B cell (primary cell): Measurements from ENCODE around the gene CDH13. TPM values are rescaled to one million over a fixed set of nuclear protein-coding genes. Genes with fewer than 3 reads are reported as not detected.

Experiments used
- ATAC-seq: fragments of 200-7000 bp; cut with Tn5 transposase; one replicate; pipeline ENCODE4 v1.10.0; 2021; ENCODE audit warnings: low read depth, mild to moderate bottlenecking, moderate number of reproducible peaks, moderate library complexity
- CTCF ChIA-PET: fragments of 350-600 bp; sonication (Branson Sonifier 250); formaldehyde crosslinking; loops from one replicate; lab custom pipeline; 2021; ENCODE audit warnings: antibody characterized with exemption, inconsistent platforms; lab: Charles Lee
- POLR2A ChIA-PET: fragments of 350-600 bp; sonication (Branson Sonifier 250); formaldehyde crosslinking; loops from one replicate; lab custom pipeline; 2021; ENCODE audit warnings: antibody characterized with exemption; lab: Charles Lee
- DNase-seq: peaks from one replicate; pipeline ENCODE4 v3.0.0; 2013
- H2AFZ ChIP-seq: 2 replicates; pipeline ENCODE4 v1.6.1; 2012; ENCODE audit warnings: mild to moderate bottlenecking, low read depth, low read length; ENCODE audit not compliant: insufficient read depth, poor library complexity, severe bottlenecking
- H3K27ac ChIP-seq, 2 donors: 1 replicate in 1 of 2; 2 replicates in 1 of 2; pipeline ENCODE4 v1.5.1; 2012 to 2013; ENCODE audit warnings: low read length in 2 of 2, mild to moderate bottlenecking in 2 of 2, moderate library complexity in 1 of 2
- H3K27me3 ChIP-seq, 4 experiments: fragments of 200-600 bp in 1 of 4; sonication (generic) in 1 of 4; replicated peaks in 1 of 4; 1 replicate in 2 of 4; 2 replicates in 2 of 4; pipeline versions ENCODE4 v1.6.1 to v1.7.0; 2013 to 2016; ENCODE audit warnings: low read length in 3 of 4, mild to moderate bottlenecking in 2 of 4, mixed read lengths in 1 of 4, moderate library complexity in 1 of 4; ENCODE audit not compliant: insufficient read depth in 4 of 4, control insufficient read depth in 3 of 4; ENCODE audit errors: control extremely low read depth in 1 of 4
- H3K36me3 ChIP-seq, 2 experiments: replicated peaks in 1 of 2; 1 replicate in 1 of 2; 2 replicates in 1 of 2; pipeline versions ENCODE4 v1.6.1 to v1.7.1; 2013; ENCODE audit warnings: low read length in 1 of 2; ENCODE audit not compliant: insufficient read depth in 2 of 2, control insufficient read depth in 1 of 2; ENCODE audit errors: control extremely low read depth in 1 of 2, extremely low read depth in 1 of 2
- H3K4me1 ChIP-seq, 2 donors: fragments of 200-600 bp in 1 of 2; sonication (generic) in 1 of 2; 1 replicate in 1 of 2; 2 replicates in 1 of 2; pipeline versions ENCODE4 v1.5.1 to v1.6.1; 2013 to 2017; ENCODE audit warnings: low read length in 2 of 2; ENCODE audit not compliant: control insufficient read depth in 2 of 2, insufficient read depth in 2 of 2
- H3K4me2 ChIP-seq: replicated peaks from 2 replicates; pipeline ENCODE3; 2012; ENCODE audit warnings: mild to moderate bottlenecking, low read depth, low read length; ENCODE audit not compliant: poor library complexity, severe bottlenecking
- H3K4me3 ChIP-seq, 5 experiments: fragments of 200-600 bp in 1 of 5; sonication (generic) in 1 of 5; 1 replicate in 3 of 5; 2 replicates in 2 of 5; pipeline versions ENCODE4 v1.5.1 to v1.7.0; 2011 to 2016; ENCODE audit warnings: low read length in 4 of 5, mild to moderate bottlenecking in 4 of 5, low read depth in 2 of 5, control low read depth in 1 of 5, moderate library complexity in 1 of 5; ENCODE audit not compliant: insufficient read depth in 1 of 5; ENCODE audit errors: control extremely low read depth in 1 of 5, extremely low read depth in 1 of 5
- H3K79me2 ChIP-seq: fragments of 200-600 bp; sonication (generic); one replicate; pipeline ENCODE4 v1.6.0; 2016; ENCODE audit warnings: low read length; ENCODE audit not compliant: control insufficient read depth, insufficient read depth
- H3K9ac ChIP-seq: fragments of 200-600 bp; sonication (generic); 2 replicates; pipeline ENCODE4 v1.6.1; 2017; ENCODE audit warnings: mild to moderate bottlenecking, low read length, moderate library complexity
- H3K9me3 ChIP-seq, 3 donors: one replicate each; pipeline versions ENCODE4 v1.6.1 to v1.7.1; 2013; ENCODE audit warnings: low read length in 2 of 3; ENCODE audit not compliant: control insufficient read depth in 2 of 3, insufficient read depth in 1 of 3; ENCODE audit errors: control extremely low read depth in 1 of 3
- H4K20me1 ChIP-seq: 2 replicates; pipeline ENCODE4 v1.6.0; 2012; ENCODE audit warnings: mild to moderate bottlenecking, low read length; ENCODE audit not compliant: insufficient read depth, control insufficient read depth, poor library complexity, severe bottlenecking
- H3K27ac Mint-ChIP-seq: one replicate; pipeline ENCODE4 v1.8.0; 2021; ENCODE audit warnings: mixed read lengths
- H3K27me3 Mint-ChIP-seq: one replicate; pipeline ENCODE4 v1.8.0; 2021; ENCODE audit warnings: mixed read lengths
- H3K4me1 Mint-ChIP-seq: one replicate; pipeline ENCODE4 v1.8.0; 2021; ENCODE audit warnings: mixed read lengths
- H3K4me3 Mint-ChIP-seq: one replicate; pipeline ENCODE4 v1.8.0; 2021; ENCODE audit warnings: mixed read lengths
- H3K9me3 Mint-ChIP-seq: one replicate; pipeline ENCODE4 v1.8.0; 2022; ENCODE audit warnings: mixed read lengths; ENCODE audit not compliant: insufficient read depth
- CTCF ChIP-seq: fragments of 200-600 bp; IDR thresholded peaks from one replicate; pipeline ENCODE4 v1.8.0; 2022; ENCODE audit warnings: antibody characterized with exemption, mild to moderate bottlenecking
- EZH2 ChIP-seq: IDR thresholded peaks from 2 replicates; pipeline ENCODE4 v1.6.1; 2012; ENCODE audit warnings: borderline replicate concordance, low read depth, mild to moderate bottlenecking, moderate library complexity, low read length; ENCODE audit not compliant: insufficient read depth, poor library complexity, severe bottlenecking
- WGBS: methylation state at CpG from one replicate; pipeline ENCODE4 v1.1.5; 2013; ENCODE audit warnings: missing lambda C conversion rate; ENCODE audit not compliant: insufficient coverage; 5-methylcytosine and 5-hydroxymethylcytosine counted together
- intact Hi-C: fragments of 100-400 bp; cut with micrococcal nuclease; formaldehyde crosslinking; loops from one replicate; pipeline ENCODE4 v1.10.0; 2022
- polyA plus RNA-seq: library from polyadenylated mRNA; depleted of rRNA; stranded (reverse); fragments of >200 nt; gene quantifications from 2 replicates; pipeline ENCODE4 v1.2.3, GENCODE V29; 2012
- total RNA-seq, 2 donors: library from RNA; stranded (reverse); fragments of 120-200 nt in 1 of 2; gene quantifications; 1 replicate in 1 of 2; 2 replicates in 1 of 2; pipeline versions ENCODE4 v1.2.3 to v1.2.4, GENCODE V29; 2013 to 2022

CDH13 gene
- total and polyA plus RNA-seq, 2 donors (not counting 1 experiment from before 2014, with no cell fraction given), result not detected

GRCh38 chr16:82657786-82658185 lies 31.0 kb downstream of the CDH13 start:
- H2AFZ ChIP-seq, result no peak overlapping the region
- H4K20me1 ChIP-seq, result no peaks in the 10 kb centered on the region
- H3K4me1 ChIP-seq, result peaks cover 4 to 11% of the 10 kb centered on the region in 2 donors
- no peak overlapping the region for H3K27ac Mint-ChIP-seq
- ATAC-seq (no peak), DNase-seq (no peak)
- WGBS, result 80% methylated on average over 1 of the region's 1 CpG
- H3K4me3 ChIP-seq, result no peak overlapping the region
- H3K9me3 Mint-ChIP-seq, result no peaks in the 10 kb centered on the region
- H3K4me3 Mint-ChIP-seq, result no peak overlapping the region
- H3K9me3 ChIP-seq, result peaks cover 0 to 5% (median 0%) of the 10 kb centered on the region in 3 donors
- POLR2A ChIA-PET, result no interaction called here
- H3K27me3 Mint-ChIP-seq, result peaks cover 31% of the 10 kb centered on the region
- no peak overlapping the region for H3K4me2 ChIP-seq
- H3K79me2 ChIP-seq, result no peaks in the 10 kb centered on the region
- no peak for TF ChIP-seq EZH2
- no peak for TF ChIP-seq CTCF
- H3K4me1 Mint-ChIP-seq, result peaks cover 4% of the 10 kb centered on the region
- H3K27ac ChIP-seq, result no peak overlapping the region
- no peak overlapping the region for H3K9ac ChIP-seq
- no peaks in the 10 kb centered on the region for H3K36me3 ChIP-seq
- CTCF ChIA-PET, result no interaction called here
- peaks cover 0 to 8% (median 1%) of the 10 kb centered on the region in 4 experiments for H3K27me3 ChIP-seq
- intact Hi-C loops, result no loop called here

GRCh38 chr16:82658796-82659195 lies 32.0 kb downstream of the CDH13 start:
- Histone ChIP-seq H3K4me1 (peaks cover 0 to 6% of the 10 kb centered on the region in 2 donors), H3K36me3 (no peaks in the 10 kb centered on the region), H3K79me2 (no peaks in the 10 kb centered on the region), H2AFZ (no peak overlapping the region), H3K9me3 (no peaks in the 10 kb centered on the region), H3K27me3 (peaks cover 0 to 10% (median 1%) of the 10 kb centered on the region in 4 experiments), H3K4me3 (no peak overlapping the region), H4K20me1 (no peaks in the 10 kb centered on the region), H3K9ac (no peak overlapping the region), H3K4me2 (no peak overlapping the region), H3K27ac (no peak overlapping the region)
- no peak overlapping the region for H3K27ac Mint-ChIP-seq
- no peaks in the 10 kb centered on the region for H3K9me3 Mint-ChIP-seq
- no CpG with 5 or more reads among the region's 2 CpGs for WGBS
- H3K4me1 Mint-ChIP-seq, result peaks cover under 1% of the 10 kb centered on the region
- no peak for DNase-seq
- no peak overlapping the region for H3K4me3 Mint-ChIP-seq
- ChIA-PET CTCF (no interaction called here), POLR2A (no interaction called here)
- ATAC-seq, result no peak
- H3K27me3 Mint-ChIP-seq, result peaks cover 31% of the 10 kb centered on the region
- intact Hi-C loops, result no loop called here
- no peak for TF ChIP-seq EZH2
- no peak for TF ChIP-seq CTCF
